ENCODE data around the gene CCDC197.

The CCDC197 gene

DNA sequence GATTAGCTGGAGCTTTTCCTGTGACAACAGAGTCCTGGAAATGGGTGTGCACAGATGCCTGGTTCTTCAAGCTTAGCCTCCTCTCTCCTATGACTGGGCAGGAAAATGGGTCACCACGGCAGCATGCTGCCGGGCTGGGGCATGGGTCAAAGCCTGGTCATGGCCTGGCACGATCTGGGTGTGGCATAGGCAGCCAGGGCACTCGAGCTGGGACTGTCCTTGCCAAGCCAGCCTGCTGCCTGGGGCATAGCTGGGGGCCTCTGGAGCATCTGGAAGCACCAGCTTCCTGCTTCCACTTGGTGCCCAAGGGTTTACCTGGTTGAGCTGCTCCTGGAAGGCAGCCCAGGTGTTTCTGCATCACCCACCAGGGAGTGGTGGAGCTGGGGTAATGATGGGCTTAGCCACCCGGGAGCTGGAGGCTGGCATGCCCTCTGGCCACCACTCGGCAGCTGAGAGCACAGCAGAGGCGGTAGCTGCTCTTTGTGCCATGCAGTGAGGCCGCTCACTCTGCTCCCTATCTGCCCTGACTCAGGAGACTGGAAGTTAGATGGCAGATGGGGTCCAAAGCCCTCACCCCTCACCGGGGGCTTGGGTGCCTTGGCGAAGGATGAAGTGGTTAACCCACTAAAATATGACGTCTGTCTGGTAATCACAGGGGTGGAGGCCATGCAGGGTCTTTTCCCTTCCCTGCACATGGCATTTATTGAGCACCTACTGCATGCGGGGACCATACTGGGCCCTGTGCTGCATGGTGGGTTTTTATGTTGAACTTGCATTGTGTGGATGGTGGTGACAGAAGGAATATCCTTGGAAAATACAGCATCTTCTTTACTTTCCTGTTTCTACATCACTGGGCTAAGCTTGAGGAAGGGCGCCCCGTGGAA lies 30.7 kb downstream of the CCDC197 start:
- DNase-seq: no peak

GRCh38 chr14:94028450-94028826 lies 31.3 kb downstream of the CCDC197 start:
- no peak for DNase-seq

- no peak for DNase-seq
Observed at GRCh38 chr14:94029265-94029664, 32.2 kb downstream of the CCDC197 start.

DNA sequence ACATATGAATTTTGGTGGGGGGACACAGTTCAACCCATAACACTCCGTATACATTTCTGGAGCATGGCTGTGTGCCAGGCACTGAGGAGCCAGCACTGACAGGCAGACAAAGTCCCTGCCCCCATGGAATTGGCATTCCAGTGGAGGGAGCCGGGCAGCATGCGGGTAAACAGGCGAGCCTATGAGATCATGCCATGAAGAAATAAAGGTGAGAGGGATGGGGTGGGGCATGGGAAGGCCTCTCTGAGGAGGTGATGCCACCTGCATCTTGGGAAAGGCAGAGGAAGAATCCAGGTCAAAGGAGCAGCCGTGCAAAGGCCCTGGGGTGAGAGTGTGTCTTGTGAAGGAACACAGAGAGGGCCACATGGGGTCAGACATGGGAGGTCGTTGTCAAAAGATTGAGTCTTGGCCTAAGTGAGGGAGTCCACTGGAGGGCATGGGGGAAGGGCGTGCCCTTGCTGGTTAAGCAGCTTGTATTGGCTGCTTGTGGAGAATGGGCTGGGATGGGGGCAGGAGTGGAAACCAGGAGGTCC lies 32.6 kb downstream of the CCDC197 start:
- no peak for DNase-seq

GRCh38 chr14:94030571-94030970 lies 33.5 kb downstream of the CCDC197 start:
- no peak for DNase-seq

- DNase-seq: no peak
Observed at GRCh38 chr14:94031161-94031882, 34.2 kb downstream of the CCDC197 start.

DNA sequence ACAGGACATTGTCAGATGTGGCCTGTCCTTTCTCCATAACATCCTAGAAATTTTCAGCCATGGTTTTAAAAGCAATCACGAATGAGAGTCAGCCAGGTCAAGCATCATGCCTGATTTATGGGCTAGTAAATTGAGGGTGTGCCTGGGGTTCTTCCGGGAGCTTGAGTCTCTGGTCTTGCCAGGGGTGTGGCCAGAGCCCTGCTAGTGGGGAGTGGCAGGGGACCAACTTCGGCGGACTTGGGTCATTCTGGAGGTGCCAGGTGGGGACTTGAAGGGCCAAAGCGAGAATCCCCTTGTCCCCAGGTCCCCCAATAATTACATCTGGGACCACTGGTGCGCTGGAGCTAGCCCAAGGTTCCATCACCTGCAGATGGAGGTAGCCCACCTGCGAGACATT lies 34.8 kb downstream of the CCDC197 start:
- DNase-seq: no peak

- DNase-seq: no peak
Observed at GRCh38 chr14:94034886-94035285, 37.8 kb downstream of the CCDC197 start.

DNA sequence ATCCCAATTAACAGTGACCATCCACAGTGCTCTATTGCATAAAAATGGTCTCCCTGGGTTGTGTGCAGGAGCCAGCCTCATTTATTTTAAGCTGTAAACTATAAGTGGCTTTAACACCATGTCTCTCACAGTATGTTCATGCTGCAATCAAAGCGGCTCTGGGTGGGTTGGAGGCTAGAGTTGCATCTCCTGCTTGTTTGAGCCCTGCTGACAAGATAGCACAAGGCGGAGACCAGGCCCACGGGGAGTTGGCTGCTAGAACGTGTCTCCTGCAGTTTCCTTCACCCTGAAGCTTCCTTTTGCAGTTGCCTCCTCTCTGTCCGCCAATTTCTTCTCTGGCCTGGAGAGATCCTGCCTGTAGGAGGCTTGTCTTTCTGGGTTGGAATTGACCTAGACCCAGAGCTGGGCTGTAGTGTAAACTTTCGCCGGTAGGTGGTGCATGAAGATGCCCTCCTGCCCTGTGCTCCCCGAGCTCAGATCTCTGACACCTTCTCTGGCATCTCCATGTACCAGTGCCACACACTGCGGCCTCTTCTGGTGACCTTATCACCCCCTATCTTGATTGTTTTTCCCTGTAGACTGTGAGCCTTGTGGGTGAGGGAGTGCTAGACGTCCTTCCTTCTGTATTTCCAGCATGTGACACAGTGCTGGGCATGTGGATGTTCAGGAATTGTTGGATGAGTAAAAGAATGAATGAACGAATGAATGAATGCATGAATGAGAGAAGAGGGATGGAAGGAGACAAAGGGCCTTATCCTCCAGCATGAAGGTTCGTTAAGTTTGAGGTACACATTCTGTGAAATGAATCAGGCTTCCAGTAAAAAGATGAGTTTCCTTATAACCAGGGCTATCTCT lies 39.4 kb downstream of the CCDC197 start:
- DNase-seq: peak; percentile 3

- DNase-seq: no peak
Observed at GRCh38 chr14:94037954-94038353, 40.9 kb downstream of the CCDC197 start.

- DNase-seq: no peak
Observed at GRCh38 chr14:94038510-94038909, 41.4 kb downstream of the CCDC197 start.

GRCh38 chr14:94038921-94039629 lies 42.0 kb downstream of the CCDC197 start:
- no peak for DNase-seq

DNA sequence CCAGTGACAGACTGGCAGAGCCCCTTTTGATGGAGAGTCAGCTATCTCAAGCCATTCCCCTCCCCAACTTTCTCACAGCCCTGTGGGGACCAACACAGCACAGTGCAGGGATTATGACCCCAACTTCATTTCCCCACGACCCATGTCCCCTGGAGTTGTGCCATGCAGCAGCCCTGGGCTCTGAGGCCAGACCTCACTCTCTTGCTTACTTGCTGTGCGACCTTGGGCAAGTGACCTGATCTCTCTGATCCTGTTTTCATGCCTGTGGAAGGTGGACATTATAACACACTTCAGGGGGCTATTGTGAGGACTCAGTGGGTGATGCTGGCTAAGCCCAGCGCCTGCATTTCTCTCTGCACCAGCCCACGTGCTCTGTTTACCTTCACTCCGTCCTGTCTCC lies 43.1 kb downstream of the CCDC197 start:
- no peak for DNase-seq

DNA sequence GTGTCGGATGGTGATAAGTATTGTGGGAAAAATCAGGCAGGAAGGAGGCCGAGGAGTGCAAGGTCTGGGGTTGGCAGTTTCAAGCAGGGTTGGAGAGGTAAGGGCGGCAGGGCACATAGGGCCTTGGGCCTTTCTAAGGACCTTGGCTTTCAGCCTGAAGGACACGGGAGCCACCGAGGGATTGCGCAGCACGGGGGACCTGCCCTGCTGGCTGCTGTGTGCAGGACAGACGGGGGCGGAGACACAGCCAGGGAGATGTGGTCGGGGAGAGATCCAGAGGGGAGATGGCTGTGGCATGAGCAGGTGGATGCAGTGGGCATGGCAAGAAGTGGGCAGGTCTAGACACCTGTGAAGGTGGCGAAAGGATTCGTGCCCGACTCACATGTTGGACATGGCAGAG lies 43.7 kb downstream of the CCDC197 start:
- no peak for DNase-seq

DNA sequence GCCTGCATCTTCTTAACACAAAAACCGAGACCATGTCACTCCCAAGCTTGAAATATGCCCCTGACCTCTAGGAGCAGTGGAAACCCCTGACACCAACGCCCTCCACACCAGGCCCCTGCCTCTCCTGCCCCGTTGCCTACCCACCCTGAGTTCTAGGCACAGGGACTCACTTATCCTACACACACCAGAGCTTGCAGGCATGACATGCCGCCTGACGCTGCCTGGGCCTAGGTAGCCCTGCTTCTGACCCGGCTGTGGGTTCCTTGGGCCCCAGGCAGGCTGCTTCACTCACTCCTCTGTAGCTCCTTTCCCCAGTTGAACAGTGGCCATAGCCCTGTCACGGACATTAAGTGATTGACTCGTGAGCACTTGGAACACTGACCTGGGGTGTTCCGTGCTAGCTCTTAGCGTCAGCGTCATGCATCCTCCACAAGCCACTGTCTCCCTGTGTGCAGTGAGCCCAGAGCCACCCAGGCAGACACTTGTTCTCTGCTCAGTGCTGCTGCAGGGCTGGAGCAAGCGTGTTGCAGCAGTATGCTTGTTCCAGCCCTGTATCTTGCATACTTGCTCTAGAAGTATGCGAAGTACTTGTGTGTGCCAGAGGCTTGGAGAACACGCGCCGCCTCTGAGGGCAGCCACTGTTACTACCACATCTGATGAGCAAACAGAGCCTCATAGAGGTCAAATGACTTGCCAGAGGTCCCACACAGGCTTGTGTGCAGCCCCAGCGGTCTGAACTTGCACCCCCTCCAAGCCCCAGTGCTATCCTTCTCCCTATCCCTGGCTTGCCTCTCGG lies 44.6 kb downstream of the CCDC197 start:
- DNase-seq: no peak

DNA sequence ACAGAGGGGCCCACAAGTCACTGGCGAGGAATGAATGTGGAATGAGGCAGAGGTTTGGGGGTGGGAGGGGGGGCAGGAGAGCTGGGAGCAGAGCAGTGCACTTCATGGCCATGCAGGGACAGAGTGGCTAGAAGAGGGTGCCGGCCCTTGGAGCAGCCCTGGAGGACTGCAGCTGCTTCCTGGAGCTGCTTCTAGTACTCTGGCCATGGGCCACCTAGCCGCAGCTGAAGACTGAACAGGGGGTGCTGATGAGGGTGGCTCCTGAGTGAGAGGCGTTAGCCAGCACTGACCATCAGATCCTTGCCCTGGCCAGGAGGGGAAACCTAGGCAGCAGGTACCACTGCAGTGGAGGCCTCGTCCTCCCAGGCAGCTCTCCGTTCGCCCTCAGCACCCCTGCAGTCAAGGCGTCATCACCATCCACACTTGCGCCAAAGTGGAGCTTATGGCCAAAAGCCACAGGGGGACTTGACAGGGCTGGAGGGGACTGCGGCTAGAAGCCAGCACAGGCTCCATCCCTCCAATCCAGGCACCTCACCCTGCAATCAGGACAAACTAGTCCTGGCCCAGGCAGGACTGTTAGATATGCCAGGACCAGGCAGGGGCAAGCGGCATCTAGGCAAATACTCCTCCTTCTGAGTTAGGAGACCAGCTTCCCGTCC lies 45.5 kb downstream of the CCDC197 start:
- DNase-seq: no peak

DNA sequence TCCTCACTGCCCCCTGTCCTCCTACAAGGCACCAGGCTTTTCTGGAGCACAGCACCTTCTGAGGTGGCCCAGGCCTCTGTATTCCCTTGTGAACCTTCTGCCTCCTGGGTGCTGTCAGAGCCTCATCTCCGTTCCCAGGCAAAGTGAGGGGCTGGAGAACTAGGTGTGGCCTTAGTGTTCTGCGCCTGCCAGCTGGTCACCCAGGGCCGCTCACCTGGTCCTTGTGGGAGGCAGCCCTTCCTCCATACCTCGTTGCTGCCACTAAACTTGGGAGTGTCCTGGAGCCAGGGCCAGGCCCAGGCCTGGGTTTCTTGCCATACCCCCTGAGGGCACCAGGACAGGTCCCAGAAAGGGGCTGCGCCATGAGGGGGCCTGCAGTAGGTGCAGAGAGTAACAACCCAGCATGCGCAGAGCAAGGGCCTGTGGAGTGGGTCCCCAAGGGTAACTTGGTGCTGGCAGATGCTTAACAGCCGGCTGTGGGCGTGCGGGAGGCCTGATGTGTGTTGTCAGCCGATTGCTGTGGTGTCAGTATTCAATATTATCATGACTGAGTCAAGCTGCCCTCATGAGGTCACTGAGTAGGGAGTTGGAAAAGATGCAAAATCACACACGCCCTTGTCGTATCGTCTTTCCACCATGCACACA lies 46.1 kb downstream of the CCDC197 start:
- DNase-seq: no peak

- no peak for DNase-seq
Observed at GRCh38 chr14:94043756-94044475, 46.8 kb downstream of the CCDC197 start.

DNA sequence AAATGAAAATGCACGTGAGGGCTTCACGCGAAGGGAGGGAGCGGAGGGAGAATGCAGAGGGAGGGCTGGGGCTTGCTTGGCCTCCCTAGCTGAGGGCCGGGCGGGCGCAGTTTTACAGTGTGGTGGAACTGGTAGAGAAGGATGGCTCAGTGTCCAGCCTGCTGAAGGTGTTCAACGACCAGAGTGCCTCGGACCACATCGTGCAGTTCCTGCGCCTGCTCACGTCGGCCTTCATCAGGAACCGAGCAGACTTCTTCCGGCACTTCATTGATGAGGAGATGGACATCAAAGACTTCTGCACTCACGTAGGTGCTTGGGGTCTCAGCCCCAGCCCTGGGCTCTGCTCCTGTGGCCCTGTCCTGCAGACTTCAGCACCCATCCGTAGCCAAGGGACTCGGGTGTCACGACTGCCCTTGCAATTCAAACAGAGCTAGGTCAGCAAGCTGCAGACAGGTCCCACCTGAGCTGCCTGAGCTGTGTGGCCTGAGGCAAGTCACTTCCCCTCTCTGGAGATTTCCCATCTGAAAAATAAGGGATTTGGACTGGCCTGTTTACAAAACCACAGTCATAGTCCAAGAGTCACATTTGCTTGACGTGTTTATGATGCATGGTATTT lies 47.5 kb downstream of the CCDC197 start:
- no peak for DNase-seq
